LNCaP clone FGC (cell line): ENCODE results near the gene RSAD2.
"Not testable (repeated sequence)": the region's sequence is repeated elsewhere in the genome, so short reads cannot be mapped to it uniquely, and the experiment has no call there.

ENCODE experiments used
- DNase-seq: peaks from one replicate; pipeline ENCODE4 v3.0.0-alpha.2; 2011; ENCODE audit warnings: low read depth
- H3K4me3 ChIP-seq: 2 replicates; pipeline ENCODE4 v1.5.1; 2011; ENCODE audit warnings: mild to moderate bottlenecking, low read depth, low read length, control low read depth
- CTCF ChIP-seq: IDR thresholded peaks from 2 replicates; pipeline ENCODE4 v1.5.1; 2012; ENCODE audit warnings: mild to moderate bottlenecking; ENCODE audit not compliant: control insufficient read depth, insufficient read depth; ENCODE audit errors: extremely low read depth

Gene RSAD2

GRCh38 chr2:6846967-6847681 lies 30.5 kb upstream of the RSAD2 start:
- DNase-seq, result no peak
- H3K4me3 ChIP-seq, result no peak overlapping the region
- TF ChIP-seq CTCF, result no peak

GRCh38 chr2:6852195-6852594 lies 25.4 kb upstream of the RSAD2 start:
- H3K4me3 ChIP-seq, result no peak overlapping the region
- DNase-seq, result no peak
- TF ChIP-seq CTCF, result no peak

- no peak for TF ChIP-seq CTCF
- no peak overlapping the region for H3K4me3 ChIP-seq
- DNase-seq, result no peak
Measured at GRCh38 chr2:6854416-6854815, 23.2 kb upstream of the RSAD2 start.

- DNase-seq, result no peak
Measured at GRCh38 chr2:6855860-6856547, 21.6 kb upstream of the RSAD2 start.

GRCh38 chr2:6856548-6856920 lies 21.0 kb upstream of the RSAD2 start:
- no peak for TF ChIP-seq CTCF
- DNase-seq, result no peak
- no peak overlapping the region for H3K4me3 ChIP-seq

More at GRCh38 chr2:6855860-6856547, 21.6 kb upstream of the RSAD2 start:
- H3K4me3 ChIP-seq, result no peak overlapping the region
- TF ChIP-seq CTCF, result no peak

- not testable (repeated sequence) for DNase-seq
Measured at GRCh38 chr2:6858466-6859027, 19.0 kb upstream of the RSAD2 start.

GRCh38 chr2:6860296-6860695 lies 17.3 kb upstream of the RSAD2 start:
- no peak for DNase-seq
- TF ChIP-seq CTCF, result no peak

More at GRCh38 chr2:6858466-6859027, 19.0 kb upstream of the RSAD2 start:
- not testable (repeated sequence) for H3K4me3 ChIP-seq

More at GRCh38 chr2:6860296-6860695, 17.3 kb upstream of the RSAD2 start:
- no peak overlapping the region for H3K4me3 ChIP-seq
